ENCODE data around the gene PPP1R16B. TPM values are rescaled to one million over a fixed set of nuclear protein-coding genes. Genes with fewer than 3 reads are reported as not detected.

Gene PPP1R16B
- total and polyA plus RNA-seq, 2 experiments from 2014 or later: 0.15 TPM; not detected in 1

DNA sequence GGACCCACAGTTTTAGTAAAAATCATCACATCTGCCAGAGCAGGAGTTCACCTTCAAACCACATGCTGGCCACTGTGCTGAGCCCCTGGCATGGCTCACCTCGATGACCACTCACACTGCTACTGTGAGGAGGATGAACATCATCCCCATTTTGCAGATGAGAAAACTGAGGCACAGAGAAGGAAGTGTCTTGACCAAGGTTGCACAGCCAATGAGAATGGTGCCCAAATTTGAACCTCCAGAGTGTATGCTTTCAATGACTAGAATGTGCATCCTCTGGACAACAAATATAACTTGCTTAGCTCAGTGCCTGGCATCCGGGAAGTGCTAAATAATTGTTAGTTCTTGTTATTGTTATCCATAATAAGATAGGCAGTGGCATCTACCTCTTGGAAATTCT lies 83.6 kb downstream of the PPP1R16B start:
- no peak overlapping the region for H3K27ac ChIP-seq
- no peaks in the 10 kb centered on the region for H3K4me1 ChIP-seq (ENCODE audit: low read depth)
- H3K36me3 ChIP-seq: no peaks in the 10 kb centered on the region
- H3K4me3 ChIP-seq: no peak overlapping the region
- DNase-seq (ENCODE audit: low read depth in 1 of 2, low spot score in 1 of 2): no peak
- H3K27me3 ChIP-seq: no peaks in the 10 kb centered on the region
- H3K9me3 ChIP-seq (ENCODE audit: low read depth): no peaks in the 10 kb centered on the region
- TF ChIP-seq, protein P1, sequence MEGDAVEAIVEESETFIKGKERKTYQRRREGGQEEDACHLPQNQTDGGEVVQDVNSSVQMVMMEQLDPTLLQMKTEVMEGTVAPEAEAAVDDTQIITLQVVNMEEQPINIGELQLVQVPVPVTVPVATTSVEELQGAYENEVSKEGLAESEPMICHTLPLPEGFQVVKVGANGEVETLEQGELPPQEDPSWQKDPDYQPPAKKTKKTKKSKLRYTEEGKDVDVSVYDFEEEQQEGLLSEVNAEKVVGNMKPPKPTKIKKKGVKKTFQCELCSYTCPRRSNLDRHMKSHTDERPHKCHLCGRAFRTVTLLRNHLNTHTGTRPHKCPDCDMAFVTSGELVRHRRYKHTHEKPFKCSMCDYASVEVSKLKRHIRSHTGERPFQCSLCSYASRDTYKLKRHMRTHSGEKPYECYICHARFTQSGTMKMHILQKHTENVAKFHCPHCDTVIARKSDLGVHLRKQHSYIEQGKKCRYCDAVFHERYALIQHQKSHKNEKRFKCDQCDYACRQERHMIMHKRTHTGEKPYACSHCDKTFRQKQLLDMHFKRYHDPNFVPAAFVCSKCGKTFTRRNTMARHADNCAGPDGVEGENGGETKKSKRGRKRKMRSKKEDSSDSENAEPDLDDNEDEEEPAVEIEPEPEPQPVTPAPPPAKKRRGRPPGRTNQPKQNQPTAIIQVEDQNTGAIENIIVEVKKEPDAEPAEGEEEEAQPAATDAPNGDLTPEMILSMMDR (IDR thresholded peaks at IDR 0.05; ENCODE audit: low read depth, low read length): no peak

DNA sequence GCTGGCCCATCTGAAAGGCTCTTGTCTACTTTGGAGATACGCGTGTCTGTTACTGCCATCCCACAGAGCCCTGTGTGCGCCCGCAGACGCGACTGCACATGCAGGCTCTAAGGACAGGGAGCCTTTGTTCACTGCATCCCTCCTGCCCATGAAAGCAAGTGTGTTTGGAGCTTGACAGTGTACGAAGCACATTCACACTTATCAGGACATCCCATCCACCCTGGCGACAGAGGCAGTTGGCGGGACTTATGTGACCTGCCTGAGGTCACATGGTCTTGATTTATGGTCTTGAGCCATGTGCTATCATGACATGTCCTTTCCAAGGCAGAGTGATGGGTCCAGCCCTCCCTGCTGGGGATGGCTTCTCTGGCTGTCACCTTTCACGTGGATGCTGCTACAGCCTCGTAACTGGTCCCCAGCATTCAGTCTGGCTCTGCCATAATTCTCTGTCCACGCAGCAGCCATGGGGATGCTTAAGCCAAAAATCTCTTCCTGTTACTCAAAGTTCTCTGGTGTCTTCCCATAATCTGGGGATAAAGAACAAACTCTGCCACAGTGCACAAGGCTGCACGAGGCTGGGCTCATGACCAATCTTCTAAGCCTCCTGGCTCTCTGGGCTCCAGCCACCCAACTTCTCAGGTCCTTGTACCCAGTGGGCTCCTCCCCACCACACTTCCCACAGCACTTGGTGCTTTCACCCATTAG lies 84.4 kb downstream of the PPP1R16B start:
- Histone ChIP-seq H3K4me3 (no peak overlapping the region), H3K27ac (no peak overlapping the region), H3K9me3 (ENCODE audit: low read depth) (no peaks in the 10 kb centered on the region), H3K36me3 (no peaks in the 10 kb centered on the region), H3K4me1 (ENCODE audit: low read depth) (no peaks in the 10 kb centered on the region), H3K27me3 (no peaks in the 10 kb centered on the region)
- no peak for DNase-seq (ENCODE audit: low read depth in 1 of 2, low spot score in 1 of 2)
- TF ChIP-seq, protein P1 (IDR thresholded peaks at IDR 0.05; ENCODE audit: low read depth, low read length): no peak

DNA sequence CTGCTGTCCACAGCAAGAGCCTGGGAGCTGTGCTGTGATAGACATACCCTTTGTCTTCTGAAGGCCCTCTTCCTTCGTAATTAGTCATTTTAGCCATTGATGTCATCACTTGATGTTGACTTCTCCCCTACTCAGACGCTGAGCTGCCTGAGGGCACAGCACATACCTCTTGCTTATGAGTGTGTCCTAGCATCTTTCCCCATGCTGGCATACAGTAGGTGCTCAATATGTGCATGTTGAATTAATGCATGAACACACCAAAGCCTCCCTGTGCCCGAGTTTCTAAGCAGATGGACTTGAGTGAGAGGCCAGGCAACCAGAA lies 85.0 kb downstream of the PPP1R16B start:
- no peak for DNase-seq (ENCODE audit: low read depth in 1 of 2, low spot score in 1 of 2)
- Histone ChIP-seq H3K27ac (no peak overlapping the region), H3K27me3 (no peaks in the 10 kb centered on the region), H3K4me1 (ENCODE audit: low read depth) (no peaks in the 10 kb centered on the region), H3K36me3 (no peaks in the 10 kb centered on the region), H3K4me3 (no peak overlapping the region), H3K9me3 (ENCODE audit: low read depth) (no peaks in the 10 kb centered on the region)
- TF ChIP-seq, protein P1 (IDR thresholded peaks at IDR 0.05; ENCODE audit: low read depth, low read length): no peak

GRCh38 chr20:38892091-38892981 lies 86.8 kb downstream of the PPP1R16B start:
- Histone ChIP-seq H3K36me3 (no peaks in the 10 kb centered on the region), H3K4me1 (ENCODE audit: low read depth) (no peaks in the 10 kb centered on the region), H3K27me3 (peaks cover 4% of the 10 kb centered on the region), H3K27ac (no peak overlapping the region), H3K4me3 (no peak overlapping the region), H3K9me3 (ENCODE audit: low read depth) (no peaks in the 10 kb centered on the region)
- TF ChIP-seq, protein P1 (IDR thresholded peaks at IDR 0.05; ENCODE audit: low read depth, low read length): no peak
- DNase-seq (ENCODE audit: low read depth in 1 of 2, low spot score in 1 of 2): no peak

- no peaks in the 10 kb centered on the region for H3K9me3 ChIP-seq (ENCODE audit: low read depth)
- H3K27ac ChIP-seq: no peak overlapping the region
- no peak overlapping the region for H3K4me3 ChIP-seq
- TF ChIP-seq, protein P1 (IDR thresholded peaks at IDR 0.05; ENCODE audit: low read depth, low read length): no peak
- H3K4me1 ChIP-seq (ENCODE audit: low read depth): no peaks in the 10 kb centered on the region
- H3K36me3 ChIP-seq: no peaks in the 10 kb centered on the region
- H3K27me3 ChIP-seq: peaks cover 4% of the 10 kb centered on the region
- DNase-seq (ENCODE audit: low read depth in 1 of 2, low spot score in 1 of 2): no peak
These were observed 87.6 kb downstream of the PPP1R16B start for GRCh38 chr20:38893056-38893564.

Data from cardiac muscle cell (in vitro differentiated cells and primary cell).